Calu3 (cell line): ENCODE results near the gene PSMD14. TPM values are rescaled to one million over a fixed set of nuclear protein-coding genes. Genes with fewer than 3 reads are reported as not detected.

Experiments
- BruUV-seq: library from RNA; stranded (reverse); fragments of 400-500 nt; replicated peaks from 2 replicates; lab custom pipeline; 2021; lab: Mats Ljungman, UMichigan
- CTCF ChIA-PET: fragments of 300-600 bp; sonication (Branson Sonifier 250); formaldehyde crosslinking; loops from one replicate; lab custom pipeline; 2022; ENCODE audit warnings: antibody characterized with exemption; lab: Charles Lee
- DNase-seq: peaks from one replicate; pipeline ENCODE4 v3.0.0; 2022
- H3K27ac Mint-ChIP-seq: one replicate; pipeline ENCODE4 v1.8.0; 2022; ENCODE audit warnings: mixed read lengths; ENCODE audit not compliant: unreplicated experiment
- H3K27me3 Mint-ChIP-seq: one replicate; pipeline ENCODE4 v1.8.0; 2022; ENCODE audit warnings: mixed read lengths; ENCODE audit not compliant: unreplicated experiment
- H3K36me3 Mint-ChIP-seq: one replicate; pipeline ENCODE4 v1.8.0; 2022; ENCODE audit warnings: mild to moderate bottlenecking, moderate library complexity, mixed read lengths; ENCODE audit not compliant: insufficient read depth, unreplicated experiment
- H3K4me1 Mint-ChIP-seq: one replicate; pipeline ENCODE4 v1.8.0; 2022; ENCODE audit warnings: mild to moderate bottlenecking, low read depth, mixed read lengths; ENCODE audit not compliant: unreplicated experiment
- H3K4me3 Mint-ChIP-seq: one replicate; pipeline ENCODE4 v1.8.0; 2022; ENCODE audit warnings: mild to moderate bottlenecking, low read depth, moderate library complexity, mixed read lengths; ENCODE audit not compliant: unreplicated experiment
- H3K9me3 Mint-ChIP-seq: one replicate; pipeline ENCODE4 v1.8.0; 2022; ENCODE audit warnings: low read depth, mixed read lengths; ENCODE audit not compliant: unreplicated experiment
- CTCF ChIP-seq: fragments of 200-600 bp; IDR thresholded peaks from one replicate; pipeline ENCODE4 v1.8.0; 2022; ENCODE audit warnings: antibody characterized with exemption; ENCODE audit not compliant: unreplicated experiment
- intact Hi-C: fragments of 100-400 bp; cut with micrococcal nuclease; formaldehyde crosslinking; loops from one replicate; pipeline ENCODE4 v1.10.0; 2022; ENCODE audit not compliant: unreplicated experiment
- total RNA-seq: library from RNA; stranded (reverse); gene quantifications from 2 replicates; pipeline ENCODE4 v1.2.3, GENCODE V29; 2022

Gene PSMD14
- total RNA-seq, 1 experiment from 2014 or later: 97.4 TPM

- no peaks in the 10 kb centered on the region for H3K4me1 Mint-ChIP-seq
- no peaks in the 10 kb centered on the region for H3K36me3 Mint-ChIP-seq
- CTCF ChIA-PET: no interaction called here
- no peak for DNase-seq
- no peaks in the 10 kb centered on the region for H3K9me3 Mint-ChIP-seq
- H3K27me3 Mint-ChIP-seq: no peaks in the 10 kb centered on the region
- TF ChIP-seq CTCF: no peak
- no peak overlapping the region for H3K4me3 Mint-ChIP-seq
- intact Hi-C loops: no loop called here
- no peak overlapping the region for H3K27ac Mint-ChIP-seq
- no TSS peak for BruUV-seq
Measured at GRCh38 chr2:161373942-161374341, 65.7 kb downstream of the PSMD14 start.

GRCh38 chr2:161374446-161374845, 66.2 kb downstream of the PSMD14 start:
- Mint-ChIP-seq H3K36me3 (no peaks in the 10 kb centered on the region), H3K4me3 (no peak overlapping the region), H3K9me3 (no peaks in the 10 kb centered on the region), H3K27ac (no peak overlapping the region), H3K27me3 (no peaks in the 10 kb centered on the region), H3K4me1 (no peaks in the 10 kb centered on the region)
- CTCF ChIA-PET: no interaction called here
- no TSS peak for BruUV-seq
- intact Hi-C loops: no loop called here
- no peak for TF ChIP-seq CTCF
- no peak for DNase-seq

GRCh38 chr2:161379740-161380139, 71.5 kb downstream of the PSMD14 start:
- CTCF ChIA-PET: interaction anchor here (1.6 kb wide), 1 partner anchor 13 kb away, joined by 3 read pairs; no protein-coding TSS in a partner anchor
- DNase-seq: no peak
- Mint-ChIP-seq H3K4me3 (no peak overlapping the region), H3K9me3 (no peaks in the 10 kb centered on the region), H3K27me3 (no peaks in the 10 kb centered on the region), H3K36me3 (no peaks in the 10 kb centered on the region), H3K27ac (no peak overlapping the region), H3K4me1 (no peaks in the 10 kb centered on the region)
- no peak for TF ChIP-seq CTCF
- intact Hi-C loops: no loop called here
- no TSS peak for BruUV-seq

GRCh38 chr2:161381546-161381945, 73.3 kb downstream of the PSMD14 start:
- no TSS peak for BruUV-seq
- H3K36me3 Mint-ChIP-seq: no peaks in the 10 kb centered on the region
- H3K27ac Mint-ChIP-seq: no peak overlapping the region
- H3K4me1 Mint-ChIP-seq: no peaks in the 10 kb centered on the region
- intact Hi-C loops: no loop called here
- H3K4me3 Mint-ChIP-seq: no peak overlapping the region
- no peaks in the 10 kb centered on the region for H3K27me3 Mint-ChIP-seq
- no peak for DNase-seq
- CTCF ChIA-PET: no interaction called here
- no peaks in the 10 kb centered on the region for H3K9me3 Mint-ChIP-seq
- TF ChIP-seq CTCF: no peak
